Pancreas (tissue), 10 donors: ENCODE measurements around the gene GRM7. TPM values are rescaled to one million over a fixed set of nuclear protein-coding genes. Genes with fewer than 3 reads are reported as not detected.

ENCODE experiments used
- ATAC-seq, 4 donors: fragments of 200-7000 bp; cut with Tn5 transposase; one replicate each; pipeline versions ENCODE4 v1.8.0 to v1.9.1; 2020; ENCODE audit warnings: mild to moderate bottlenecking in 4 of 4, moderate library complexity in 4 of 4
- DNase-seq, 6 donors: peaks; one replicate each; pipeline ENCODE4 v3.0.0-alpha.2; 2020
- FAIRE-seq: peaks from 2 replicates; lab custom pipeline; 2012; peaks lifted over from hg19 to GRCh38; lab: Jason Lieb, UNC
- H3K27ac ChIP-seq, 4 donors: fragments of 200-600 bp; sonication (generic); 1 replicate in 3 of 4; 2 replicates in 1 of 4; pipeline versions ENCODE4 v1.5.0 to v1.8.0; 2020
- H3K27me3 ChIP-seq, 4 donors: fragments of 200-600 bp; one replicate each; pipeline ENCODE4 v1.8.0; 2021
- H3K36me3 ChIP-seq, 3 donors: fragments of 200-600 bp; sonication (generic) in 1 of 3; one replicate each; pipeline versions ENCODE4 v1.5.0 to v1.8.0; 2020 to 2021
- H3K4me1 ChIP-seq, 3 donors: fragments of 200-600 bp; one replicate each; pipeline ENCODE4 v1.8.0; 2021
- H3K4me3 ChIP-seq, 4 donors: fragments of 200-600 bp; sonication (generic) in 2 of 4; one replicate each; pipeline versions ENCODE4 v1.5.0 to v1.8.0; 2020 to 2021
- H3K9me3 ChIP-seq, 4 donors: fragments of 200-600 bp; one replicate each; pipeline ENCODE4 v1.8.0; 2021
- CTCF ChIP-seq, 4 donors: fragments of 200-600 bp; sonication (generic) in 3 of 4; IDR thresholded peaks; one replicate each; pipeline versions ENCODE4 v1.5.0 to v1.8.0; 2021; ENCODE audit warnings: antibody characterized with exemption in 4 of 4
- WGBS, 2 donors: extraction: QIAGEN DNeasy Blood & Tissue Kit; methylation state at CpG; one replicate each; pipeline ENCODE4 v1.1.7; 2013; 5-methylcytosine and 5-hydroxymethylcytosine counted together
- intact Hi-C, 3 donors: fragments of 100-400 bp; cut with DNase I; formaldehyde crosslinking; loops; one replicate each; pipeline versions ENCODE4 v1.11.1 to v1.14.2; 2022
- polyA plus RNA-seq, 2 donors: library from polyadenylated mRNA; stranded (reverse); fragments of 200-250 nt; gene quantifications; one replicate each; pipeline ENCODE4 v1.2.3, GENCODE V29; 2013
- total RNA-seq, 6 donors: library from RNA; stranded (reverse); fragmentation: NEBNext Ultra II Directional in 4 of 6; extraction: Animal tissue kit (Norgen Biotek cat#: 25700) in 4 of 6; gene quantifications; one replicate each; pipeline versions ENCODE4 v1.2.1 to v1.2.4, GENCODE V29; 2021 to 2023
- donor health status: healthy with polysubstance abuse.
- donor health status: DM: no; HTN: no; CAD: no; lungs with moderate emphysema.
- donor health status: DM: no; HTN: no; CAD: no.
- donor health status: control.
- donor health status: control.
- donor health status: Bipolar disorder and iron deficiency.
- donor health status: DM: yes; HTN: yes; CAD: no.
- donor health status: DM: no; HTN: no; CAD: no.
- donor health status: DM: no; HTN: no; CAD: no.
- donor health status: DM: yes; HTN: yes; CAD: no.

Gene GRM7
- total and polyA plus RNA-seq, 8 donors: 0.03 to 0.28 (median 0.18) TPM; not detected in 4

GRCh38 chr3:7015683-7016440 lies 154.9 kb downstream of the GRM7 start:
- intact Hi-C loops: no loop called here
- WGBS, 2 donors: 46 to 56% methylated on average over 5 of the region's 5 CpGs

GRCh38 chr3:7025581-7026300 lies 164.8 kb downstream of the GRM7 start:
- no peaks in the 10 kb centered on the region for H3K9me3 ChIP-seq
- no peaks in the 10 kb centered on the region for H3K36me3 ChIP-seq
- no peak for FAIRE-seq
- H3K27me3 ChIP-seq: no peaks in the 10 kb centered on the region
- H3K27ac ChIP-seq: no peak overlapping the region
- DNase-seq: no peak
- no peaks in the 10 kb centered on the region for H3K4me1 ChIP-seq
- intact Hi-C loops: no loop called here
- H3K4me3 ChIP-seq: no peak overlapping the region
- WGBS, 2 donors: 29 to 46% methylated on average over 3 of the region's 3 CpGs
- TF ChIP-seq CTCF (IDR thresholded peaks at IDR 0.05): no peak
- no peak for ATAC-seq

More at GRCh38 chr3:7015683-7016440, 154.9 kb downstream of the GRM7 start:
- Histone ChIP-seq H3K4me1 (no peaks in the 10 kb centered on the region), H3K4me3 (no peak overlapping the region), H3K9me3 (no peaks in the 10 kb centered on the region), H3K36me3 (no peaks in the 10 kb centered on the region), H3K27me3 (no peaks in the 10 kb centered on the region), H3K27ac (no peak overlapping the region)
- no peak for TF ChIP-seq CTCF (IDR thresholded peaks at IDR 0.05)
- DNase-seq: no peak
- no peak for ATAC-seq
- no peak for FAIRE-seq

- intact Hi-C loops: no loop called here
- no peaks in the 10 kb centered on the region for H3K27me3 ChIP-seq
- ATAC-seq (no peak), DNase-seq (no peak), FAIRE-seq (no peak)
- H3K9me3 ChIP-seq: no peaks in the 10 kb centered on the region
- H3K4me1 ChIP-seq: no peaks in the 10 kb centered on the region
- 67 to 68% methylated on average over 3 of the region's 3 CpGs for WGBS, 2 donors
- no peak overlapping the region for H3K27ac ChIP-seq
- no peaks in the 10 kb centered on the region for H3K36me3 ChIP-seq
- no peak overlapping the region for H3K4me3 ChIP-seq
- TF ChIP-seq CTCF (IDR thresholded peaks at IDR 0.05): no peak
Measured at GRCh38 chr3:7029562-7029961, 168.6 kb downstream of the GRM7 start.

- H3K4me1 ChIP-seq: no peaks in the 10 kb centered on the region
- H3K36me3 ChIP-seq: no peaks in the 10 kb centered on the region
- H3K27ac ChIP-seq: no peak overlapping the region
- no peak for FAIRE-seq
- no peak for TF ChIP-seq CTCF (IDR thresholded peaks at IDR 0.05)
- WGBS, 2 donors: 50 to 65% methylated on average over 4 of the region's 4 CpGs
- no peak overlapping the region for H3K4me3 ChIP-seq
- no peaks in the 10 kb centered on the region for H3K27me3 ChIP-seq
- no peak for ATAC-seq
- no peak for DNase-seq
- no peaks in the 10 kb centered on the region for H3K9me3 ChIP-seq
- intact Hi-C loops: no loop called here
Measured at GRCh38 chr3:7038394-7038793, 177.5 kb downstream of the GRM7 start.

- no peaks in the 10 kb centered on the region for H3K9me3 ChIP-seq
- H3K27ac ChIP-seq: no peak overlapping the region
- intact Hi-C loops: no loop called here
- 34 to 37% methylated on average over 1 of the region's 1 CpG for WGBS, 2 donors
- H3K36me3 ChIP-seq: no peaks in the 10 kb centered on the region
- no peak for ATAC-seq
- FAIRE-seq: no peak
- no peak for TF ChIP-seq CTCF (IDR thresholded peaks at IDR 0.05)
- no peaks in the 10 kb centered on the region for H3K4me1 ChIP-seq
- DNase-seq: no peak
- no peak overlapping the region for H3K4me3 ChIP-seq
- H3K27me3 ChIP-seq: no peaks in the 10 kb centered on the region
Measured at GRCh38 chr3:7062714-7063113, 201.8 kb downstream of the GRM7 start.
